Measurements from ENCODE around the gene ARHGAP26.

Gene ARHGAP26

DNA sequence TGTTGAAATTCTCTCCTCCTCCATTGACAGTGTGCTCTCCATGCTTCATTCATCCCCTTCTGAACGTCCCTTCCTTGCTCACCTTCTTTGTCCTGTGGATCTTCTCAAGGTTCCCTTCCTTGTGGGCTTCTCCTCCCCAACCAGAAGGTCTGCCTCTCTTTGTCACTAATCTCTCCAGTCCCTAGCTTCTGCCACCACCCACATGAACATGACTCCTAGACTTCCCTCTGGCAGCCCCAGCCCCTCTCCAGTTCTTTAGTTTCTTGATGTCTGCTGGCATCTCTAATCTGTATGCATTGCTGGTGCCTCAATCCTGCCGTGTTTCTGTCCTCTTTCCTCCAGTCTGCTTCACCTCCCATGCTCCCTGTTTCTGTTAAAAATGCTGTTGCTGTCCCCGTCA, 79.3 kb downstream of the ARHGAP26 start:
- DNase-seq (ENCODE audit: low spot score), result no peak

DNA sequence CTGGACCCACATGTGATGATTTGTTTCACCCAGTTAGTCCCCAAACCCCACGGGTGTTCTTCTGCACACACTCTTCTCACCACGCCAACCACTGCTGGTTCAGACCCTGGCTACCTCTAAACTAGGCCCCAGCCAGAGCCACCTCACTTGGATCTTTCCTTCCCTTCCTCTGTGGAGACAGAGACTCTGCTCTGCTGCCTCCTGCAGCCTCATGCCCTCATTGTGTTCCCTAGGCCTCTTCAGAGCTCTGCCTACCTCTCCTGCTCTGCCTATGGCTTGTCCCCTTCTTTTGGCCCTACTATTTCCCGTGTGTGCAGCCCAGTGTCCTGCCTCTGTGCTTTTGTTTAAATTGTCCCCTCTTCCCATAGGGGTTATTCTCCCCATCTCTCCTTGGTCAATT, 79.7 kb downstream of the ARHGAP26 start:
- no peak for DNase-seq (ENCODE audit: low spot score)

DNA sequence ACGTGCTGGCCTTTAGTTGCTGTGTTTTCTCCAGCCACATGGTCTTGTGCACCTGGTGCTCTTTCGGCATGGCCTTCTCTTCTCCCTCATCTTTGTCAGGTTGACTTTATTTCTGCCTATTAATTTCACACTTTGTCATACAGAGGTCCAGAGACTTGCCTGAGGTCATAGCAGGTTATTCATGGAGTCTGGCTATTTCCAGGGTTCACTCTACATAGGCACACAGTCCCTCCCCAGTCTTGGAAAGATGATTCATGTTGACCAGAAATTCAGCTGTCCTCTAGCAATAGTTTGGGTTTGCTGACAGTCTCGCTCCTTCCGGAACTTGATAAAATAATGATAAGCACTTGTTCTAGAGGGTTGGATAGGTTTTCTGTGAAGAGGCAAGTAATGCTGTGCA, 81.6 kb downstream of the ARHGAP26 start:
- DNase-seq (ENCODE audit: low spot score), result no peak

DNA sequence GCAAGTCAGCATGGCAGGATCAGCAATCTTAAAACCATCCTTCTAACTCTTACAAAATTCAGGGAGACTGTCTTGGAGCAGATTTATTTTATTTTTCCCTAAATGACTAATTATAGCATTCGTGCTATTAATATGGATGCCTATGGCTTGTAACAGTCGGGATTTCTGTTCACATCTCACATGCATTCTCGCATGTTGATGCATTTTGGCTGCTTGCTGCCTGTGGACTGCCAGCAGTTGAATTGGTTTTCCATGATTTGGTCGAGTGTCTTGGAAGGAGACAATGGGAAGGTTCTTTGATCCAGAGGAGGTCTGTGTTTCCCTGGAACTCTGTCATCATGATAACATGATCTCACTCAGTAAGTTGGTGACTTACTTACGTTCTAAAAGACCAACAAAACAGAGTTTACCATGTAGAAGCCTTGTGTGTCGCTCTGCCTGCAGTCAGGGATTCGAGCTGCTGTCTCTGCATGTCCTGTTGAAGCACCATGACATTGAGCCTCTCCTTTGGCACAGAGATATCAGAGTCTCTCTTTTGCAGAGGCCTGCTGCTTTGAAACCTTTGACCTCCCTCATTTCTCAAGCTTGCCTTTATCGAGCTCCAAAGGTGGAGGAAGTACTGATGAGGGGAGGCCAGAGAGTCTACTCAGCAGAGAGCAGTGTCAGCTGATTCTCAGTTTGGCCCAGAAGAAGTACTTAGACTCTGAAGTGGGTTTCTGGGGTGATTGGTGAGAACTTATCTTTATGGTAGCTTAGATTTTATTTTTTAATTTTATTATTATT, 82.4 kb downstream of the ARHGAP26 start:
- no peak for DNase-seq (ENCODE audit: low spot score)

DNA sequence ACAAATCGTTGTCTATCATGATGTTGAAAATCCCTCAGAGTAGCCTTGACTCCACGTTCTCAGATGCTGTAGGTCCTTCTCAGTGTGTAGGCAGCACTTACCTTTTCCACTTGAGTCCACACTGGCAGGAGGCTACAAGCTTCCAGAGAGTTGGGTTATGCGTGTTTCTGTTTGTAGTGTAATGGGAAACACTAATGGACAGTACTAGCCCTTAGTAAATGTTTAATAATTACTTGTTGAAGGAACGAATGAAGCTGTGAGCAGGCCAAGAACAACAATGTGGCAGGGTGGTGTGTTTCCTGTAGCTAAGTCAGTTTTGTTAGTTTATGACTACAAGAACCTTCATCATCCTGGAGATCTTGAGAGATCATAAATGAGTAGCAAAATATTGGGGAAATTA, 83.5 kb downstream of the ARHGAP26 start:
- DNase-seq (ENCODE audit: low spot score), result no peak

DNA sequence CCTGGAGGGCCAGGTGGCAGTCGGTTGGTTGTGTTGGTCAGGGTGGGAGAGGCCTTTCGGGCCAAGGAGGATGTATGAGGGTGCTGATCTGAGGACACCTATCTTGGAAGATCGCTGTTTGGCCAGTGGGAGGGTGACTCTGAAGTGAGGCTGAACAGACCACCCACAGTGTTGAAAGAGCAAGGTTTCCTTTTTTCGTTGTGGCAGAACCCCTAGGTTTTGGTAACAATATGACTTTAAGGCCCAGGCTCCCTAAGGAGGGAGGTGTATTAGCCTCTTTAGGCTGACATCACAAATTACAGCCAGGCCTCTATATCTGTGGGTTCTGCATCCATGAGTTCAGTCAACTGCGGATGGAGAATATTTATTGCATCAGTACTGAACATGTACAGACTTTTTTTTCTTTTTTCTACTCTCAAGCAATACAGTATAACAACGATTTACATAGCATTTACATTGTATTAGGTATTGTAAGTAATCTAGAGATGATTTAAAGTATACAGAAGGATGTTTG, 86.1 kb downstream of the ARHGAP26 start:
- DNase-seq (ENCODE audit: low spot score), result no peak

DNA sequence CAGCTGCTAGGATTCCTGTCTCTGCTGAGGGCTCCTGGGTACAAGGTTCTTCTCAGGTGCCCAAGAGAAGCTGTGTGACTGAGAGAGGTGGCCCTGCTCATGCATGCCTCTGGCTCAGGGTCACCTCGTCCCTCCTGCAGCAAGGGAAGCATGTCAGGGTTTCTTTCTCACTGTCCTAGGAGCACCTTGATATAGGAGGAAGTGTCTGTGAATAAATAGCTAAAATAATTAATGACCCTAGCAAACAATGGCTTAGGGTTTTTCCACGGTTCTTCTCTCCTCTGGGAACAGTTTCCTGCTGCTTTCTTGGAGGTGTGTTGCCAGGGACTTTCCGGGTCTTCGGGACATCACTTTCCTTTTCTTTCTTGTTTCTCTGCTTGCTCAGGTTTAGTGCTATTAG, 87.2 kb downstream of the ARHGAP26 start:
- DNase-seq (ENCODE audit: low spot score), result no peak

DNA sequence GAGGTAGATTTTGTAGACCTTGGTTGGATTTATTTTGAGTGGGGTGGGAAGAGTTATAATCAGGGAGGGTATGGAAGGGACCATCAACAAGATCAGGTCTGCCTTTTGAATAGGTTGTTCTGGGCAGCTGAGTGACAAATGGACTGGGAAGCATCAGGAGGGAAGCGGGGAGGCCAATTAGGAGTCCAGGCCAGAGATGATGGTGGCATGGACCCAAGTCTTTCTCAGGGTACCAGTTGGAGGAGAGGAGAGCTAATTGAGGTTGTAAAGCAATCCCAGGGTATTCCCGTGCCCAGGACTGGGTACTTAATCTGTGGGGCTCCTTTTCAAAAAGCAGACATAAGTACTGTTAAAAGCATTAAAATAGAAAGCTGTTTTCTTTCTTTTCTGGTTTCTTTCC, 88.9 kb downstream of the ARHGAP26 start:
- no peak for DNase-seq (ENCODE audit: low spot score)

DNA sequence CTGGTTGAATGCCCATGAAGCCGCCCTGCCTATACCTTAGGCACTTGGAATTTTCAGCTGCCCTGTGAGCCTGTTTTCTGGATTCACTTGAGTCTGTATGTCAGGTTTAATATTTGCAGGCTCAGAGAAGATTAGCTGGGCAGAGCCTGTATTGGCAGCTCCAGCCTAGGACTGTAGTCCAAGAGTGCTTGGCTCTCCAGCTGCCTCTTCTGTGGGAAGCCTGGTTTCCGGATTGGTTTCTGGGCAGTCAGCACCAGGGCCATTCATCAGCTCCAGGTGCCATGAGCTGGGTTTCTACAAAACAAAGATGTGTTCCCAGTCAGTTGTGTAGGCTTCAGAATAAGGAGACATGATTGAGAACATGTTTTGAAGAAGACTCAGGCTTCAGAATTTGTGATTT, 90.1 kb downstream of the ARHGAP26 start:
- DNase-seq (ENCODE audit: low spot score), result peak; percentile 53

DNA sequence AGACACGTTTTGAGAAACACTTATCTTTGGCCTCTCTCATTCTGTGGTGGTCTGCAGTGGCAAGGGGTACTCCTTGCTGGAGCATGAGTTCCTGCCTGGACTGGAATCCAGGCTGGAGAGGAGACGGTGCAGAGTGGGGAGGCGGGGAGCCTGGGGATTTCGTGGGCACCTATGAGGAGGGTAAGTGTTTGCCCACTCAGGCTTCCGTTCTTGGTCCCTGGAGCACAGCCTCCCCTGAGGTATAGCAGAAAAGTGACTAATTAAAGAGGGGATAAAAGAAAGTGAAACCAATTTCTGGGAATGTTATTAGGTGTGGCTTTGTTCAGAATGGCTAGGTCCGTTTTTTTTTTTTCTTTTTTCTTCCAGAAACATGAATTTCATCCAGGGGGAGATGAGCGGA, 90.8 kb downstream of the ARHGAP26 start:
- no peak for DNase-seq (ENCODE audit: low spot score)

DNA sequence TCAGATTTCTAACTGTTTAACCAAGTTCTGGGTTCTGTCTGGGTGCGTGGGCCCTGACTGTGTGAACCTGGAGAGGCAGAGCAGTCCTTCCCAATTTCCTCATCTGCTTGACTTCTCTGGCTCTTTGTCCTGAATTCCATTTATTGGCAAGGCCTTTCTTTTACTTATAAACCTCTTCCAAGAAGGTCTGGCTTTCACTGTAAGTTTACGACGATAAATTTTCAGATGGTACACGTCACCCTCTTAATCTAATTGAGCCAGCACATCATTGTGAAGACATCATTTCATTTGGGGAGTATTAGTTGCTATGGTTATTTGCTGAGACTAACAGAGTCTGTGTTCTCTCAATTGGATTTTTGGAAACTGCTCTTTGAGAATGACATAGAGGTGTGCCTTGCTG, 92.4 kb downstream of the ARHGAP26 start:
- no peak for DNase-seq (ENCODE audit: low spot score)

DNA sequence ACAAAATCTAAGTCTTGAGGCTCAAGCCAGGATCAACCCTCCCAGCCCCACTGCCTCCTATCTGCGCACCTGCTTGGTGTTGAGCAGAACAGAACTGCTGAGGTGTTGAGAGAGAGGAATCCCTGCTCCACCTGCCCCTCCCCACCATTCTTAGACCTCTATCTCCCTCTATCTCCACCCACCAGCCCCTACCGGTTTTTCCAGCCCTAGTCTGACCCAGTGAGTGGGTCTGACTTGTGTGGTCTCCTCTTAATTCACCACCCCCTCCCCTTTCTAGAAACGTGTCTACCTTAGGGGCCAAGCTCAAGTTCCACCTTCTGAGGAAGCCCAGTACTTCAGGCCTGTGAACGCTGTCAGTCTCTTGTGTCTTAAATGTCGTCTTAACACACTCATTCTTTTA, 93.7 kb downstream of the ARHGAP26 start:
- no peak for DNase-seq (ENCODE audit: low spot score)

DNA sequence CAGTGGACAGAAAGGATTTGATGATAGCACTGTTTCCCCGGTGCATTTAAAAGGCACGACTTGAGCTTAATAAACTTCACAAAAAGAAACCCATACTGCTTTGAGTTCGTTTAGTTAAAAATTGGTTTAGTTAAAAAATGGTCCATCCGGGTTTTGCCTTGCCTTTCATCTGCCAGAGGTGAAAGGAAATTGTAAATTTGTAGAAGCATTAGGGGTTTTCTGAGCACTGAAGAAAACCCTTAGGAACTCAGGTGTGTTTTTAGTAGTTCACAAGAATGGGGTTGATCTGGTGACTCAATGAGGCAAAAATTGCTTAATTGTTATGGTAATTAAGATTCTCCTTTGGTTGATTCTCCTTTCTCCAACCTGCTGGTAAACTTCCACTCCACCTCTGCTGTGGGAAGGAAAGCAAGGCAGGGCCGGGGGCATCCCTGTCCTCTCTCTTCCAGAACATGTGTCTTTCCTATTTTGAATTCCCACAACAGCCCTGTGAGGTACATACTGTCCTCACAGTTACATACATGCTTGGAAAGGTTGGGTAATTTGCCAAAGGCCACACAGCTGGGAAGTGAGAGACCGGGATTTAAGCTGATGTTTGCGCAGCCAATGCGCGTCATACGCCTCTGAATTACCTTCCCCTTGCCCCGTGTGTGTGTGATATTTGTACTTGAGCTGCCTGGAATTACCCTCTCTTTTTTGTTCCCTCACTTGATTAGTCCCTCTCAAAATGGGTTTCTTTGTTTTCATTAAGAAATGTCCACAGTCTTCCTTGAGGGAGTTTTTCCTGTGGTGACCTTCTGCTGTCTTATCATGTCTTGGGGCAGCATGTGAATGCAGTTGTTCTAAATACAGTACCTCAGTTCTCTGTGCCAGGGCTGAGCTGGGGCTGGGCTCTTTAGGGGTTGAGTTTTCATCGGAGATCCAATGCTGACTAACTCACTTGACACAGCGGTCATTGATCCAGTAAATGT, 94.4 kb downstream of the ARHGAP26 start:
- DNase-seq (ENCODE audit: low spot score), result no peak

DNA sequence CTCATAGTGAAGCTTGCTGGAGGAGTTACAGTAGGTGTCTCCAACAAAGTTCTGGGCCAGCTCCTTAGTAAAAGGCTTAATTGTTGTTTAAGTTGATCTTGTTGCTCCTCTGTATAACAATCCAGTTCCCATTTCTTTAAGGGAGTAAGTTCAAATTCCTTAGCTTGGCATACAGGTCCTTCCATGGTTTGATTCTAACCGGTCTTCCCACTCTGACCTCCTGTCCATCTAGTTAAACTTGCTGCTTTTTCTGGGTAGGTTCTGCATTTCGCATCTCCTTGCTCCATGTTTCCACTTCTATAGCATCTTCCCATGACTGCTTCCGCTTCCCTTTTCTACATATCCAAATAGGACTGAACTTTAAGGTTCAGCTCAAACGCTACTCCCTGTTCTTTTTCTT, 95.5 kb downstream of the ARHGAP26 start:
- DNase-seq (ENCODE audit: low spot score), result no peak

DNA sequence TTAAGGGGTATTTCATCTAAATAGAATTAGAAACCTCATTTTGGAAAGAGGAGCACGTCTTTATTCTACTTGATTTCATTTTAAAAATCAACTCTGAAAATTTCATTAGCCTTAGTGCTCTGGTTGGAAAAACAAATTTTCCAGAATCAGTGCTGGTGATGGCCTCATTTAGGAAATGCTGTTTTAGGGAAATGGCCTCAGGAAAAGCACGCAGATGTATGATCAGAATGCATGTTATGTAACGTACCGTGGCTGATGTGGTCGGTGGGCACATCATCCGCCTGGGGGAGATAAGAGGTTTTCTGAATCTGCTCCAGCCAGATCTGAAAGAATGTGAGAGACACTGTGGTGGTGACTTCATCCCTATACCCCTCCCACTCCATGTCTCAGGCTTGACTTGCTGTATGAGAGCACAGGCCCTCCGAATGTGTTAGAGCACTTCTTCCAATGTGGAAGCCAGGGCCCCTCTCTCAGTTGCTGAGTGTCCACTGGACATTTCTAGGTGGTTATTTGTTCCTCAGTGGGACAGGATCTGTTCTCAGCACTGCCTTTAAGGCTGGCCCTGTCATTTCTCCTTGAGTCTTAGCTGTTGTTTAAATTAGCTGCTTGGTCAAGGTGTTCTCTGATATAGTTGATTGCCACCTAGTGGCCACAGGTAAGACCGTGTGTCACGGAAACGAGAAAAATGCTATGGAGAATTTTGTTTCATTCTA, 96.5 kb downstream of the ARHGAP26 start:
- peak; percentile 70 for DNase-seq (ENCODE audit: low spot score)

DNA sequence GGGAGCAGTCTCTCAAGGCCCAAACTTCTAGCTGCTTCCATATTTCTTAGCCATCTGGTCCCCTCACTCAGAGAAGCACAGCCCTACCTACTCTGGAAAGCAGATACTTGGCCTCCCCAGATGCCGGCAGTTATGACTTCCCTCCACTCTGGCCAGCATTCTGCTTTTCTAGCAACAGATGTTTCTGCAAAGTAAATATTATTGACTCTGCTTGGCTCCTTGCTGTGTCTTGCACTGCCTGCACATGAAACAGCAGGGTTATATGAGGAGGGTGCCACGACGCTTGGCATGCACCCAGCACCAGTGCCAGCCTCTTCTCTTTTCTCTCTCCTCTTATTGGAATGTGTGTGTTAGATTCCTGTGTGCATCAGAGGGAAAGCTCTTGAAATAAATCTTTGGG, 99.7 kb downstream of the ARHGAP26 start:
- no peak for DNase-seq (ENCODE audit: low spot score)

DNA sequence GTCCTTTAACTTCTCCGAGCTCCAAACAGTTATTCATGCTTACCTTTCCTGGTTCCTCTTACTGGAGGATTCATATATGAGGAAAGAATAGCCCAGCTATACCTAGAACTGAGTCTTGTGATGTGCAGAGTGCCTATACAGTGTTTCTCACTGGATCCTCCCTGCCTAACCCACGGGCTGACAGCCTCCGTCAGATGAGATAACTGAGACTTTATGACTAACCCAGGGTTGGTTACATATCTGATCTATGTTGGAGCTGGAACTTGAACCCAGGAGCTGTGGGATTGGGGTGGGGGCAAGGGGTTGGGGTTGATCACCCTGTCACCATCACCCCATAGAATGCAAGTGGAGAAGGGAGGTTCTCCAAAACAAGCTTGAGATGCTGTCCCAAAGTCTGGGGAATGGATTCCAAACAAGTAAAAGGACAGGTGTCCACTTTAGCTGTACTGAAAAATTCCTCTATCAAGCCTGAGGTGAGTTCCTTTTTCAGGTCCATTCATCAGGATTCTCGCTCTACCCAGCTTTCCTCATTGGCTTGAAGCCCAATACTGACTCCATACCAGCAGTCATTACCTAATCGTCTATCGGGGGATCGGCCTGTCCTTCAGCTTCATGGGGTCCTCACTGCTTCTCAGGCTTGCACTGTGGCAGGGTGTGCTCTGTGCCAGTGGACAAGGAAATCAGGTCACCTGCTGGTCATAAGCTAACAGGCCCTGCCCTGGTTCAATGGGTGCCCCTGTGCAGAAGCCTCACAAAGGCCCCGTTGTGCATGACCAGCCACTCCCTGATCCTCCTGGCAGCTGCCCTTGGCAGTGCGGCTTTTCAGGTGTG, 100.6 kb downstream of the ARHGAP26 start:
- no peak for DNase-seq (ENCODE audit: low spot score)

DNA sequence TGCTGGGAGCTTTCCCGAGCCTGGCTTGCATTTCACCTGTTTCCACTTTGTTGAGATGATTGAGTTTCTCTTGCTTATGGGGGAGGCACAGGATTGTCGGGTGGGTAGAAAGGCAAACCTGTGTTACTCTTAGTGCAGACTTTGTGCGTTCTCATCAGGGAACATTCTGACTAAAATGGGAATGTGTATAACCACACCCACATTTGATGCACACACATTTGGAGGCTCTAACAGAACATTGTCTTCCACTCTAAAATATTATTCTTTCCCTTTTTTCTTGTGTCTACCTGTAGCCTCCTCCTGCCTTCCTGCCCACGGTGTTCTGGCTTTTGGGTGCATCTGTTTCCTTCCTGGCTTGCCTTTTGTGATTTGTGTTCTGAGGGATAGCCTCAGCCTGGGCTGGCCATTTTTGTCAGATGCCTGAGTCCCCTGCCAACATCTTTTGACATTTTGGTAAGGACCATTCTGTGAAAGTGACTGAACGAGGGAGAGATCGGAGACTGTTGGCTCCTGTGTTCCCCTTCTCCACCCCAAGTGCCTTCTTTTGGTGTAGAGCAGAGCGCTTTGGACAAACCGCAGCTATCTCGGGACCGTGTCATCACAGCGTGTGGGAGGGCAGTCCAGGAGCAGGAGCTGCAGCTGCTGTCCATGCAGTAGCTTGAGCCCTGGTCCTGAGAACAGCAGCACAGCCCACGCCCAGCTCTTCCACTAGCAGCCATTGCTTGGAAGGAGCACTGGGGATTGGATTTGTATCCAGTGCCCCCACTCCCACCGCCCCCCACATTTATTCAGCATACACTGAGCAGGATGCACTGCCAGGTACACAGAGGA, 101.4 kb downstream of the ARHGAP26 start:
- no peak for DNase-seq (ENCODE audit: low spot score)

DNA sequence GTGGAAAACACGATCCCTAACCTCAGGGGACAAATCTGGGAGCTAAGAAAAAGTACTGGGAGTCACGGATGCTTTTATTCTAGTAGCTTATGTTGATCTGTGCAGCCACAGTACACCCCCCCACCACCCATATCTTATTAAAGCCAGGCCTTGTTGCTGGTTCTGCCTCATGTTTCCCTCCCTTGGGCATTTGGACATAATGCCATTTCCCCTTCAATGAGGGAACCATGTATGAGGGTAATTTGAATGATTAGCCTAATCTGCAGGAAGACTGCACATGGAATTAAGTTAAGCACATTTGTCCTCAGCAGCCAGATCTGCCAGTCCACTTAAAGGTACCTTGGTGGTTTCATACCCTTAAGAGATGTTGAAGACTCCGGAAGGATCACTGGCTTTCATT, 102.0 kb downstream of the ARHGAP26 start:
- DNase-seq (ENCODE audit: low spot score), result no peak

DNA sequence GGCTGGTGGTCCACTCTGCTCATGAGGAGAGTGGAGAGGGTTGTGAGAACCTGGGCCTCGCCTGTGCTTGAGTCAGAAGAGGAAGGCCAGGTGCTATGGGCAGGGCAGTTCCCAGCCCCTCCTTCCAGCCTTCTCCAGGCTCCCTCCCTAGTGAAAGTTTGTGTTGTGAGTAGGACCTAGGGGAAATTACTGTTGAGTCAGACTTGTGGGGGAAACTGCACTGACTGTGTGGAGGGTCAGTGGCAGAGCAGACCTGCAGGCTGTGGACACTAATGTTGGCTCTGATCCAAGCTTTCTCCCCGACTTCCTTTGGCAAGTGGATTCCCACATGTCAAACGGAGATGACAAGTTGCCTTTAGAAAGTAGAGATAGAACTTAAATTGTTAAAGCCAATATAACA, 102.6 kb downstream of the ARHGAP26 start:
- DNase-seq (ENCODE audit: low spot score), result no peak

DNA sequence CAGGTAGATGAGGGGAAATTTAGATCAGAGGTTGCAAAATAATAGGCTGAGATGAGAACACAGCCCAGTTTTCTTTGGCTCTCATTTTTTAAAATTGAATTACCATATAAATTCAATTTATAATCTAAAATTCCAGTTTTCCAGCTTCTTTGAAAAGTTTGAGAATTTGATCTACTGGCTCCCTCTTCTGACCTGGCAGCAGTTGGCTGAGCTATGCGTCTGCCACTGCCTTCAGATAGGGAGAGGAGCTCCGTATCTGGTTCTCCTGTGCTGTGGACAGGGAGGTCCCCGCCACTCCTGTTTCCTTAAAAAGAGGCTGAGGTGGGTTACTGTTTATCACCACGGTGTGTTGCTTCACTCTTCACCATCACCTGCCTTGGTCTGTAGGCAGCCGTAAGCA, 103.7 kb downstream of the ARHGAP26 start:
- DNase-seq (ENCODE audit: low spot score), result no peak
